GM12875 (cell line): ENCODE measurements around the gene SRGAP3.
"Not testable (repeated sequence)": the region's sequence is repeated elsewhere in the genome, so short reads cannot be mapped to it uniquely, and the experiment has no call there.

Experiments
- H3K4me3 ChIP-seq: one replicate; pipeline ENCODE4 v1.5.1; 2011; ENCODE audit warnings: low read depth, low read length, control low read depth
- TF ChIP-seq, protein P1 (sequence below): IDR thresholded peaks from 2 replicates; pipeline ENCODE4 v1.5.1; 2011; ENCODE audit warnings: low read depth, mild to moderate bottlenecking, control low read depth, inconsistent platforms, low read length, moderate library complexity, borderline replicate concordance; ENCODE audit not compliant: insufficient read depth

Gene SRGAP3

DNA sequence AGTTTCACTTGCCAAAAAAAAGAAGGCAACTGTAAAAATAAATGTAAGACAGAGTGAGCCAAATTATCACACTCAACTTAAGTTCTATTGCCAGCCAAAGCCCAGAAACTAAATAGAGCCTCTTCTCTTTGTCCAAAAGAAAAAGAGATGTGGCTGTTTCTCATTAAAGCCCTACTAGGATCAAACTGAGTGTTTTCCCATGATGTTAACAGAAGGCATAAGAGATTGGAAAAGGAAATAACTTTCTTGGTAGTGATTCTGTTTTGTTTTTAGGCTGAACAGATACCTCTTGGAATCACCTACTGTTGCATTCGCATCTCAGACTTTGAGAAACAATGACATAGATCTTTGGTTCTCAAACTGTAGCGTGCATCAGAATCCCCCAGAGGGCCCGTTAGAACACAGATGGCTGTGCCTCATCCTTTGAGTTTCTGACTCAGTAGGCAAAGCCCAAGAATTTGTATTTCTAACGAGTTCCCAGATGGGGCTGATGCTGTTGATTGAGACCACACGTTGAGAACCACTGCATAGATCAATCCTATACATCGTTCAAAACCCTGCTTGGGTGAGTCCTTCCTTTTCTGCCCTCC, 42.5 kb upstream of the SRGAP3 start:
- H3K4me3 ChIP-seq, result no peak overlapping the region
- TF ChIP-seq, protein P1, sequence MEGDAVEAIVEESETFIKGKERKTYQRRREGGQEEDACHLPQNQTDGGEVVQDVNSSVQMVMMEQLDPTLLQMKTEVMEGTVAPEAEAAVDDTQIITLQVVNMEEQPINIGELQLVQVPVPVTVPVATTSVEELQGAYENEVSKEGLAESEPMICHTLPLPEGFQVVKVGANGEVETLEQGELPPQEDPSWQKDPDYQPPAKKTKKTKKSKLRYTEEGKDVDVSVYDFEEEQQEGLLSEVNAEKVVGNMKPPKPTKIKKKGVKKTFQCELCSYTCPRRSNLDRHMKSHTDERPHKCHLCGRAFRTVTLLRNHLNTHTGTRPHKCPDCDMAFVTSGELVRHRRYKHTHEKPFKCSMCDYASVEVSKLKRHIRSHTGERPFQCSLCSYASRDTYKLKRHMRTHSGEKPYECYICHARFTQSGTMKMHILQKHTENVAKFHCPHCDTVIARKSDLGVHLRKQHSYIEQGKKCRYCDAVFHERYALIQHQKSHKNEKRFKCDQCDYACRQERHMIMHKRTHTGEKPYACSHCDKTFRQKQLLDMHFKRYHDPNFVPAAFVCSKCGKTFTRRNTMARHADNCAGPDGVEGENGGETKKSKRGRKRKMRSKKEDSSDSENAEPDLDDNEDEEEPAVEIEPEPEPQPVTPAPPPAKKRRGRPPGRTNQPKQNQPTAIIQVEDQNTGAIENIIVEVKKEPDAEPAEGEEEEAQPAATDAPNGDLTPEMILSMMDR, result no peak

DNA sequence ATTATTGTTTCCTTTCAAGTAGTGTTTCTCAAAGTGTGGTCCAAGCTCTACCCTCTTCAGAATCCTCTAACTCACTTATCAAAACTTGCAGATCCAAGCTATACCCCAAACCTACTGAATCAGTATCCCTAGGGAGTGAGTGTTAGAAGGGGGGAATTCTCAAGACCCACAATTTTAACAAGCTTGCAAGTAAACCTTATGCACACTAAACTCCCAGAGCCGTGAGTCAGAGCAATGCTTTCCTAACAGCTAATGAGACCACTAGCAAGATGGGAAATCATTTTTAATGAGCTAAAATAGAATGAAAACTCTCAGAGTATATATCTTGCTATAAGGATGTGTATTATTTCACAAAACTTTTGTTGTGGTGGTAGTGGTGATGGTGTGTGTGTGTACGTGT, 41.1 kb upstream of the SRGAP3 start:
- TF ChIP-seq, protein P1, result no peak
- H3K4me3 ChIP-seq, result no peak overlapping the region

DNA sequence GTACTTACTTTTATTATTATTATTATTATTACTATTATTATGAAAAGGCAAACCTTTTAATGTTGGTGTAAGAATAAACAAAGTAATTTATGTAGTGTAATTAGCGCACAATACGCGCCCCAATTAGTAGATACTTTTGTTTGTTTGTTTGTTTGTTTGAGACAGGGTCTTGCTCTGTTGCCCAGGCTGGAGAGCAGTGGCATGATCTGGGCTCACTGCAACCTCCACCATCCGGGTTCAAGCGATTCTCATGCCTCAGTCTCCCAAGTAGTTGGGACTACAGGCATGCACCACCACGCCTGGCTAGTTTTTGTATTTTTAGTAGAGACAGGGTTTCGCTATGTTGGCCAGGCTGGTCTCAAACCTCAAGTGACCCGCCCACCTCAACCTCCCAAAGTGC, 32.1 kb upstream of the SRGAP3 start:
- not testable (repeated sequence) for H3K4me3 ChIP-seq

DNA sequence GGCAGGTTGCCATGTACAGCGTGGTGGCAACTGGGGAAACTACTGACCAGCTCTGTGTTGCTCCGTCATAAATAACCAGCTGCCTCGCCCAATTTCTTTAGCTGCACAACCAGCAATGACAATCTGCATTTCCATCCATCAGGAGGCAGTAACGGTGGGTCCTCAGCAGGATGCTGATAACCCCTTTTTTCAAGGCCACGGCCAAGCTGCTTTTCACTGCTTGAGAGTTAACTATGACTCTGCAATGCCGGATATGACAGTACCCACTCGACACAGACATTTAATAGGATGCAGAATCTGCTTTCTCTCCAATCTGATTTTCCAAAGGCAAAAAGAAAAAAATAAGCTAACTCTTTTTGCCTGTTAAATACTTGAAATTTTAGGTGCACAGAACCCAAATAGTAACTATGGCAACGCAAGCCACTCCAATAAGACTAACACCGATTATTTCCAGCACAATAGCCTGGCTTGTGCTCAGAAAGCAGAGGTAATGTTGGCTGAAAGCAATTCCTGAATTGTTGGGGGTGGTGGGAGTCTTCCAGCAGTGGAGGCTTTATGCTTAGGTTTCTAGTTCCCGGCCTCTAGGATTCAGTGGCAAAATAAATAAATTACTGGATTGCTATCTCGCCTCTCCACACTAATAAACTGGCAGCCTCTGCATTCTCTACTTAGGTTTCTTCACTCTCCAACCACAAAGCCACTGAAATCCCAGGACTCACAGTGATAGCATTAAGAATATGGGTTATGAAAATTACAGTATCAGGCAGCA, 31.2 kb upstream of the SRGAP3 start:
- TF ChIP-seq, protein P1, result no peak
- no peak overlapping the region for H3K4me3 ChIP-seq

DNA sequence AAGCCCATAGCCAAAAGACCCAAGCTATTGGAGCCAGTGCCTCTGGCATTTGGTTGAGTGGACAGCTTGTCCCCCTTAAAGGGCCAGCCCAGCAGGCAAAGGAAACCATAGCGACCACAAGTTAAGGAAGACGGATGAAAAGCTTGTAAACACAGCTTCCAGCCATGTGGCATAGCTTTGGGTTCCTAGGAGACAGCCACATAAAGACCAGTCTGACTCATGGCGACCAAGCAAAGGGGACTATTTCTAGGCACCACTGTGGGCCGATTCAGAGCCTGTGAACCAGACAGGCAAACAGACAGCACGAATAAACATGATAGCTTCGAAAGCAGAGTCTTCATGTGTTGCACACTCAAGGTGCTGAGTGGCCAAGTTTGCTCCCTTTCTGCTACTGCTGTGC, 30.5 kb upstream of the SRGAP3 start:
- TF ChIP-seq, protein P1, result no peak
- no peak overlapping the region for H3K4me3 ChIP-seq

DNA sequence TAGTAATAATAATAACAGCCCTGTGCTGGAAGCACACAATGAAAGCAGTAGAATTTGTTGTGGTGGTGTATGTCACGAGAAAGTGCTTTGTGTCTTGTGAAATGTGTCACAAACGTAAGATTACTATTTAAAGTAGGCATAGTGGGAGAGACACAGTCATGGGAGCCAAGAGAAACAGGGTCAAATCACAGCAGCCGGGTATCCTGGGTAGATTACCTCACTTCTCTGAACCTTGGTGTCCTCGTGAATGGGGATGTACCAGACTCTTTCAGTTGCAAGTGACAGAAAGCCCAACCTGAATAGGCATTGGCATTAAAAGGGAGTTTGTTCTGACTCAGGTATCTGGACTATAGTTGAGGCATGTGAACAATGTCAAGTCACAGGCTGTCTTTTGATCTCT, 29.1 kb upstream of the SRGAP3 start:
- TF ChIP-seq, protein P1, result no peak
- H3K4me3 ChIP-seq, result no peak overlapping the region

DNA sequence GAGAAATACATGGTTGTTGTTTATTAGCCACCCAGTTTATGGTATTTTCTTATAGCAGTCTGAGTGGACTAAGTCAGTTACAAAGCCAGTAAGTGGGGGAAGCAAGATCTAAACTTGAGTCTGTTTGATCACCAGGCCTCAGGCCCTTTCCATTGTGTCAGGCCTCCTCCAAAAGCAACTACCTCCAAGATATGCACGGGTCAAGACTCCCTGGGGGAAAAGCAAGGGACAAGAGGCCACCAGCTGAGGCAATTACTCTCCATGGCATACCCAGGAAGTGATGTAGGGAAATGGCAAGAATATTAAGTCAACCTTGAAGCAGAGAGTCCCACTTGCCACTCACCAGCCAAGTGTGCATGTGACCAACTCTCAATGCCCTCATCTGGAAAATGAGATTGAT, 28.6 kb upstream of the SRGAP3 start:
- H3K4me3 ChIP-seq, result no peak overlapping the region

More for the DNA sequence above, 28.6 kb upstream of the SRGAP3 start:
- TF ChIP-seq, protein P1, result no peak
